H9 (cell line): ENCODE data around the gene CD81. TPM values are rescaled to one million over a fixed set of nuclear protein-coding genes. Genes with fewer than 3 reads are reported as not detected.

Source experiments
- DNase-seq: peaks from one replicate; pipeline ENCODE4 v3.0.0-alpha.2; 2017
- H2AFZ ChIP-seq: one replicate; pipeline ENCODE4 v1.6.1; 2013; ENCODE audit warnings: mild to moderate bottlenecking, low read length, control low read depth, moderate library complexity
- H2AK5ac ChIP-seq: 2 replicates; pipeline ENCODE4 v1.6.1; 2013; ENCODE audit warnings: low read length, control low read depth, mixed read lengths; ENCODE audit not compliant: insufficient read length
- H2BK120ac ChIP-seq: one replicate; pipeline ENCODE4 v1.6.1; 2013; ENCODE audit warnings: low read depth, mild to moderate bottlenecking, low read length, control low read depth, inconsistent platforms; ENCODE audit not compliant: poor library complexity, severe bottlenecking
- H2BK12ac ChIP-seq: 2 replicates; pipeline ENCODE4 v1.6.1; 2013; ENCODE audit warnings: low read length, control low read depth, mixed read lengths, low read depth; ENCODE audit not compliant: insufficient read length
- H2BK15ac ChIP-seq: 2 replicates; pipeline ENCODE4 v1.6.1; 2013; ENCODE audit warnings: low read depth, low read length, control low read depth
- H2BK20ac ChIP-seq: one replicate; pipeline ENCODE4 v1.6.1; 2013; ENCODE audit warnings: low read depth, mild to moderate bottlenecking, low read length, control low read depth, inconsistent platforms; ENCODE audit not compliant: poor library complexity, severe bottlenecking
- H2BK5ac ChIP-seq: 2 replicates; pipeline ENCODE4 v1.6.1; 2013; ENCODE audit warnings: low read length, control low read depth, mixed read lengths; ENCODE audit not compliant: insufficient read length
- H3K14ac ChIP-seq: 2 replicates; pipeline ENCODE4 v1.6.1; 2013; ENCODE audit warnings: low read length, control low read depth; ENCODE audit not compliant: insufficient read depth
- H3K18ac ChIP-seq: 2 replicates; pipeline ENCODE4 v1.6.1; 2013; ENCODE audit warnings: low read depth, mild to moderate bottlenecking, mixed read lengths, low read length, control low read depth; ENCODE audit not compliant: insufficient read length
- H3K23ac ChIP-seq: 2 replicates; pipeline ENCODE4 v1.6.1; 2013; ENCODE audit warnings: low read length, control low read depth, mixed read lengths, low read depth; ENCODE audit not compliant: insufficient read length
- H3K23me2 ChIP-seq: 2 replicates; pipeline ENCODE4 v1.6.1; 2013; ENCODE audit warnings: low read depth, mild to moderate bottlenecking, mixed read lengths, low read length, control low read depth; ENCODE audit not compliant: insufficient read length, poor library complexity, severe bottlenecking
- H3K27ac ChIP-seq: 2 replicates; pipeline ENCODE4 v1.5.1; 2013; ENCODE audit warnings: low read length, control low read depth, mixed read lengths, low read depth; ENCODE audit not compliant: insufficient read length
- H3K27me3 ChIP-seq: 2 replicates; pipeline ENCODE4 v1.6.1; 2013; ENCODE audit warnings: low read length, control low read depth, inconsistent platforms; ENCODE audit not compliant: insufficient read depth
- H3K4ac ChIP-seq: 2 replicates; pipeline ENCODE4 v1.6.1; 2013; ENCODE audit warnings: low read depth, mild to moderate bottlenecking, control low read depth, inconsistent platforms, low read length, moderate library complexity
- H3K4me1 ChIP-seq: 2 replicates; pipeline ENCODE4 v1.6.1; 2013; ENCODE audit warnings: low read length, control low read depth, inconsistent platforms; ENCODE audit not compliant: insufficient read depth
- H3K4me2 ChIP-seq: 2 replicates; pipeline ENCODE4 v1.6.1; 2013; ENCODE audit warnings: low read length, control low read depth, mixed read lengths; ENCODE audit not compliant: insufficient read length, insufficient read depth
- H3K56ac ChIP-seq: 2 replicates; pipeline ENCODE4 v1.6.1; 2013; ENCODE audit warnings: low read depth, mild to moderate bottlenecking, mixed read lengths, low read length, control low read depth; ENCODE audit not compliant: insufficient read length
- H3K79me1 ChIP-seq: 2 replicates; pipeline ENCODE4 v1.6.1; 2013; ENCODE audit warnings: low read depth, mild to moderate bottlenecking, moderate library complexity, low read length, control low read depth, inconsistent platforms; ENCODE audit not compliant: insufficient read depth, poor library complexity, severe bottlenecking
- H3K79me2 ChIP-seq: 2 replicates; pipeline ENCODE4 v1.6.1; 2013; ENCODE audit warnings: low read length, control low read depth, inconsistent platforms; ENCODE audit not compliant: insufficient read depth
- H3K9ac ChIP-seq: 2 replicates; pipeline ENCODE4 v1.6.1; 2013; ENCODE audit warnings: low read length, control low read depth, mixed read lengths; ENCODE audit not compliant: insufficient read length; ENCODE audit errors: extremely low read depth
- H3K9me3 ChIP-seq: one replicate; pipeline ENCODE4 v1.6.1; 2013; ENCODE audit warnings: low read depth, low read length, inconsistent platforms; ENCODE audit not compliant: control insufficient read depth
- H3T11ph ChIP-seq: one replicate; pipeline ENCODE4 v1.6.1; 2013; ENCODE audit warnings: mild to moderate bottlenecking, low read length, control low read depth, inconsistent platforms
- H4K20me1 ChIP-seq: one replicate; pipeline ENCODE4 v1.6.1; 2013; ENCODE audit not compliant: control insufficient read depth, insufficient read length, insufficient read depth
- H4K5ac ChIP-seq: 2 replicates; pipeline ENCODE4 v1.6.1; 2013; ENCODE audit warnings: low read depth, mild to moderate bottlenecking, mixed read lengths, low read length, control low read depth; ENCODE audit not compliant: insufficient read length
- H4K8ac ChIP-seq: replicated peaks from 2 replicates; pipeline ENCODE4 v1.6.1; 2013; ENCODE audit warnings: low read length, control low read depth, mixed read lengths, low read depth; ENCODE audit not compliant: insufficient read length
- H4K91ac ChIP-seq: 2 replicates; pipeline ENCODE4 v1.6.1; 2013; ENCODE audit warnings: low read depth, mild to moderate bottlenecking, moderate library complexity, mixed read lengths, low read length, control low read depth; ENCODE audit not compliant: insufficient read length
- H3K27ac Mint-ChIP-seq, 3 experiments: 2 replicates in 2 of 3; 3 replicates in 1 of 3; pipeline ENCODE4 v1.8.0; 2020 to 2021; ENCODE audit warnings: mixed read lengths in 3 of 3, mild to moderate bottlenecking in 1 of 3, moderate library complexity in 1 of 3
- H3K27me3 Mint-ChIP-seq: 2 replicates; pipeline ENCODE4 v1.8.0; 2021; ENCODE audit warnings: low read depth, mild to moderate bottlenecking, moderate library complexity, mixed read lengths
- H3K36me3 Mint-ChIP-seq, 3 experiments: 2 replicates in 2 of 3; 3 replicates in 1 of 3; pipeline ENCODE4 v1.8.0; 2020 to 2021; ENCODE audit warnings: low read depth in 3 of 3, mixed read lengths in 3 of 3; ENCODE audit not compliant: insufficient read depth in 1 of 3
- H3K4me1 Mint-ChIP-seq, 2 experiments: 2 replicates each; pipeline ENCODE4 v1.8.0; 2020; ENCODE audit warnings: mixed read lengths in 2 of 2
- H3K4me3 Mint-ChIP-seq, 2 experiments: 2 replicates in 1 of 2; 3 replicates in 1 of 2; pipeline ENCODE4 v1.8.0; 2020 to 2021; ENCODE audit warnings: mild to moderate bottlenecking in 2 of 2, mixed read lengths in 2 of 2, moderate library complexity in 1 of 2
- H3K9me3 Mint-ChIP-seq, 2 experiments: 2 replicates in 1 of 2; 3 replicates in 1 of 2; pipeline ENCODE4 v1.8.0; 2020; ENCODE audit warnings: mild to moderate bottlenecking in 2 of 2, mixed read lengths in 2 of 2, moderate library complexity in 1 of 2
- WGBS: extraction: QIAGEN DNeasy Blood & Tissue Kit; methylation state at CpG from one replicate; pipeline ENCODE4 v1.1.7; 2013; ENCODE audit warnings: missing lambda C conversion rate, low lambda C conversion rate, mixed read lengths; ENCODE audit not compliant: insufficient read length; ENCODE audit errors: extremely low coverage; 5-methylcytosine and 5-hydroxymethylcytosine counted together
- total RNA-seq: library from RNA; stranded (reverse); gene quantifications from 2 replicates; pipeline ENCODE4 v1.2.1, GENCODE V29; 2021
- TF ChIP-seq, protein P1 (sequence below): fragments of 200-600 bp; sonication (generic); conservative IDR thresholded peaks from 3 replicates; pipeline ENCODE4 v1.8.0; 2021; ENCODE audit warnings: antibody characterized with exemption, mild to moderate bottlenecking

The CD81 gene
- total RNA-seq, 1 experiment from 2014 or later, result 246 TPM

DNA sequence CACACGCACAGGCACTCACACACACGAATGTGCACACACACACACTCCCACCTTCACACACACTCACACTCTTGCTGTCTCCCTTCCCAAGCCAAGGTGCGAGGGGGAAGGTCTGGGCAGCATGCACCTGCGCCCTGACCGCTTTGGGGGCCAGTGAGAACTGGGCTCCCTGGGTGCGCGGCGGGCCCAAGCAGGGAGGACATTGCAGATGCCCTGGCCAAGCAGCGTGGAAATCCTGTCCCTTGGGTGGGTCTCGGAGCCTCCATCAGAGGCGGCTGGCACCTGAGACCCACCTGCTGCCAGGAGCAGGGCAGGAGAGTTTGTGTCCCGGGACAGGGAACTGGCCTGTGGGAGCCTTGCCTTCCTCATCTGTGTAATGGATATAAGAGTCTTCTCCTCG, 3.3 kb downstream of the CD81 start:
- no peaks in the 10 kb centered on the region for H3K79me1 ChIP-seq
- H2BK120ac ChIP-seq, result no peak overlapping the region
- Mint-ChIP-seq H3K36me3 (peaks cover 2 to 8% (median 6%) of the 10 kb centered on the region in 3 experiments; a peak in 6 of 7 replicates), H3K27me3 (peaks cover 2% of the 10 kb centered on the region; the same call in 1 of the 2 replicates), H3K27ac (peak overlapping the region in 1 of 3 experiments; percentile 61; a peak in 1 of 7 replicates), H3K4me1 (peaks cover 11 to 29% of the 10 kb centered on the region in 2 experiments), H3K9me3 (no peaks in the 10 kb centered on the region), H3K4me3 (peak overlapping the region; percentile 19 to 45; a peak in 2 of 5 replicates)
- no peak overlapping the region for H3K4ac ChIP-seq
- H2AFZ ChIP-seq, result no peak overlapping the region
- no peak overlapping the region for H3K9ac ChIP-seq
- no peak overlapping the region for H3K27ac ChIP-seq
- no peaks in the 10 kb centered on the region for H3K4me1 ChIP-seq
- TF ChIP-seq, protein P1, sequence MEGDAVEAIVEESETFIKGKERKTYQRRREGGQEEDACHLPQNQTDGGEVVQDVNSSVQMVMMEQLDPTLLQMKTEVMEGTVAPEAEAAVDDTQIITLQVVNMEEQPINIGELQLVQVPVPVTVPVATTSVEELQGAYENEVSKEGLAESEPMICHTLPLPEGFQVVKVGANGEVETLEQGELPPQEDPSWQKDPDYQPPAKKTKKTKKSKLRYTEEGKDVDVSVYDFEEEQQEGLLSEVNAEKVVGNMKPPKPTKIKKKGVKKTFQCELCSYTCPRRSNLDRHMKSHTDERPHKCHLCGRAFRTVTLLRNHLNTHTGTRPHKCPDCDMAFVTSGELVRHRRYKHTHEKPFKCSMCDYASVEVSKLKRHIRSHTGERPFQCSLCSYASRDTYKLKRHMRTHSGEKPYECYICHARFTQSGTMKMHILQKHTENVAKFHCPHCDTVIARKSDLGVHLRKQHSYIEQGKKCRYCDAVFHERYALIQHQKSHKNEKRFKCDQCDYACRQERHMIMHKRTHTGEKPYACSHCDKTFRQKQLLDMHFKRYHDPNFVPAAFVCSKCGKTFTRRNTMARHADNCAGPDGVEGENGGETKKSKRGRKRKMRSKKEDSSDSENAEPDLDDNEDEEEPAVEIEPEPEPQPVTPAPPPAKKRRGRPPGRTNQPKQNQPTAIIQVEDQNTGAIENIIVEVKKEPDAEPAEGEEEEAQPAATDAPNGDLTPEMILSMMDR, result no peak
- no peaks in the 10 kb centered on the region for H4K20me1 ChIP-seq
- H3K56ac ChIP-seq, result no peak overlapping the region
- H3K9me3 ChIP-seq, result no peaks in the 10 kb centered on the region
- peaks cover 41% of the 10 kb centered on the region; the same call in 1 of the 2 replicates for H3K79me2 ChIP-seq
- H3T11ph ChIP-seq, result no peak overlapping the region
- no peak for DNase-seq
- H2BK12ac ChIP-seq, result no peak overlapping the region
- no peak overlapping the region for H3K18ac ChIP-seq
- no peak overlapping the region for H3K14ac ChIP-seq
- no peak overlapping the region for H3K4me2 ChIP-seq
- H4K91ac ChIP-seq, result no peak overlapping the region
- peak overlapping the region; percentile 25 for H4K5ac ChIP-seq
- H2BK15ac ChIP-seq, result no peak overlapping the region
- H3K27me3 ChIP-seq, result no peaks in the 10 kb centered on the region; the same call in 1 of the 2 replicates
- H2BK20ac ChIP-seq, result no peak overlapping the region
- H3K23ac ChIP-seq, result no peak overlapping the region
- peaks cover 11% of the 10 kb centered on the region for H3K23me2 ChIP-seq
- H2BK5ac ChIP-seq, result no peak overlapping the region
- H4K8ac ChIP-seq, result no peak overlapping the region
- no CpG with 5 or more reads among the region's 13 CpGs for WGBS
- H2AK5ac ChIP-seq, result no peak overlapping the region
